GM23248 (cell line): Measurements from ENCODE around the gene SRC.

ENCODE experiments used
- EZH2 ChIP-seq: fragments of 200-600 bp; sonication (generic); IDR thresholded peaks from 2 replicates; pipeline ENCODE4 v1.6.1; 2018; ENCODE audit warnings: antibody characterized with exemption, mild to moderate bottlenecking; ENCODE audit not compliant: insufficient read depth, poor library complexity, severe bottlenecking
- EZH2phosphoT487 ChIP-seq: fragments of 200-600 bp; sonication (generic); IDR thresholded peaks from 2 replicates; pipeline ENCODE4 v1.6.1; 2018; ENCODE audit warnings: antibody characterized with exemption, moderate library complexity, mild to moderate bottlenecking, low read depth; ENCODE audit not compliant: insufficient read depth

DNA sequence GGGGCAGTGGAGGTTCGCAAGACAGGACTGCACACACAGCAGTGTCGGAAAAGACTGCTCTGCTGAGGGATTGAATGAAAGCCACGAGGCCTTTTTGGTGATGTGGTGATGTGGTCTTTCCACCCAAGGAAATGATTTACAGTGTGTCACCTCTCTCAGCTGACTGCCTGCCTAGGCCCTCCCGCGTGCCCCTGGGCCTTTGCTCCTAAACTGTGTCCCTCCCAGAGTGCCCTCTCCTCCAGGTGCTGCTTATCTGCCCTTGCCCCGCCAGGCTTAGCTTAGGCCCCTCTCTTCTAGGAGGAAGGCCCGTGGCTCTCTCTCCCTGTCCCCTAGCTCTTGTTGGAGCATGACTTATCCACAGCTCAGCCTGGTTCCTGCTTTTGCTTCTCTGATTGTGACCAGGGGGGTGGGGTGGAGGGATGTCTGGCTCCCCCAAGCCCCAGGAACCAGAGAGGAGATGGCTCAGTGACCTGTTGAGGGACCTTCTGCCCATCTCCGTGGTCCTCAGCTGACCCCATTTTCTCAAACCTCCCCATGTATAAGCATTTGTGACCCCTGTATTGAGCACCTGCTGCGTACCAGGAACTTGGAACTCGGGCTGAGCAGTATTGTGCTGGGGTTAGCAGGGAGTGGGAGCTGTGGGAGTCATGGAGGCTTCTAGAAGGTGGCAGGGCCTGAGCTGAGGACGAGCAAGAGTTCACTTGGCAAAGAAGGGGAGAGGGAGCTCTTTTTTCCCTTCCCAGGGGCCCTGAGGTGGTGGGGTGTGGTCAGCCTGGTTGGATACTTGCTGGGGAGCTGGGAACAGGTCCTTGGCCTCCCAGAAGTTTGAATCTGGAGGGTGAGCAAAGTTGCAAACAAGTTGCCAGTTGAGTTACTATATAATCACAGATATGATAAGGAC, 2.2 kb downstream of the SRC start:
- TF ChIP-seq EZH2 (no peak), EZH2phosphoT487 (no peak)
